Uterus (tissue), 4 donors: ENCODE data around the gene ABL2. TPM values are rescaled to one million over a fixed set of nuclear protein-coding genes. Genes with fewer than 3 reads are reported as not detected.
"Not testable (repeated sequence)": the region's sequence is repeated elsewhere in the genome, so short reads cannot be mapped to it uniquely, and the experiment has no call there.

Source experiments
- DNase-seq, 2 donors: peaks; one replicate each; pipeline ENCODE4 v3.0.0-alpha.2; 2019 to 2020
- H3K27ac ChIP-seq, 2 donors: fragments of 200-600 bp; sonication (generic); 1 replicate in 1 of 2; 2 replicates in 1 of 2; pipeline ENCODE4 v1.5.1; 2016 to 2018
- H3K27me3 ChIP-seq, 2 donors: fragments of 200-600 bp; sonication (generic); one replicate each; pipeline ENCODE4 v1.5.1; 2018 to 2019; ENCODE audit warnings: control low read depth in 1 of 2
- H3K36me3 ChIP-seq, 2 donors: fragments of 200-600 bp; sonication (generic); one replicate each; pipeline ENCODE4 v1.5.1; 2019; ENCODE audit warnings: control low read depth in 1 of 2
- H3K4me1 ChIP-seq, 2 donors: fragments of 200-600 bp; sonication (generic); one replicate each; pipeline ENCODE4 v1.5.1; 2018 to 2019; ENCODE audit warnings: control low read depth in 1 of 2
- H3K4me3 ChIP-seq, 2 donors: fragments of 200-600 bp; sonication (generic); 1 replicate in 1 of 2; 2 replicates in 1 of 2; pipeline ENCODE4 v1.5.1; 2018 to 2019; ENCODE audit warnings: mild to moderate bottlenecking in 1 of 2
- H3K9me3 ChIP-seq, 2 donors: fragments of 200-600 bp; sonication (generic); one replicate each; pipeline ENCODE4 v1.5.1; 2019; ENCODE audit warnings: control low read depth in 1 of 2
- CTCF ChIP-seq, 4 experiments: fragments of 200-600 bp in 2 of 4; fragments of 450-650 bp in 2 of 4; sonication (generic) in 2 of 4; IDR thresholded peaks; one replicate each; pipeline ENCODE4 v1.5.1; 2016 to 2019; ENCODE audit warnings: antibody characterized with exemption in 4 of 4, mild to moderate bottlenecking in 2 of 4, moderate library complexity in 1 of 4
- POLR2A ChIP-seq, 2 donors: fragments of 450-650 bp; IDR thresholded peaks; one replicate each; pipeline ENCODE4 v1.6.1; 2016; ENCODE audit warnings: antibody characterized with exemption in 2 of 2, mild to moderate bottlenecking in 1 of 2, moderate library complexity in 1 of 2
- intact Hi-C: fragments of 100-400 bp; cut with DNase I; formaldehyde crosslinking; loops from one replicate; pipeline ENCODE4 v1.15.1; 2023; ENCODE audit warnings: low total_unique reads
- total RNA-seq, 4 donors: library from RNA; depleted of rRNA in 3 of 4; stranded (reverse); fragments of >200 nt in 3 of 4; gene quantifications; one replicate each; pipeline versions ENCODE4 v1.1.0 to v1.2.4, GENCODE V29; 2014 to 2023
- donor health status: DM: yes; HTN: yes; CAD: no.

The ABL2 gene
- total RNA-seq, 4 donors from 2014 or later: 10.3 to 33.1 (median 15.1) TPM

- H3K36me3 ChIP-seq: no peaks in the 10 kb centered on the region
- H3K4me1 ChIP-seq: no peaks in the 10 kb centered on the region
- TF ChIP-seq POLR2A (IDR thresholded peaks at IDR 0.05): no peak
- TF ChIP-seq CTCF (IDR thresholded peaks at IDR 0.05): no peak
- no peaks in the 10 kb centered on the region for H3K27me3 ChIP-seq
- intact Hi-C loops: no loop called here
- DNase-seq: no peak
- H3K27ac ChIP-seq: peak overlapping the region in 1 of 2 donors; percentile 89
- H3K4me3 ChIP-seq: no peak overlapping the region
- no peaks in the 10 kb centered on the region for H3K9me3 ChIP-seq
Observed at GRCh38 chr1:179230721-179231120, 1.2 kb upstream of the ABL2 start.

- Histone ChIP-seq H3K9me3 (no peaks in the 10 kb centered on the region), H3K27ac (peak overlapping the region; percentile 89), H3K4me3 (peak overlapping the region; percentile 72 to 99), H3K27me3 (no peaks in the 10 kb centered on the region), H3K4me1 (no peaks in the 10 kb centered on the region), H3K36me3 (no peaks in the 10 kb centered on the region)
- intact Hi-C loops: no loop called here
- DNase-seq: no peak
- TF ChIP-seq POLR2A (IDR thresholded peaks at IDR 0.05) (no peak), CTCF (IDR thresholded peaks at IDR 0.05) (no peak)
Observed at GRCh38 chr1:179230251-179230650, 774 bp upstream of the ABL2 start.

- TF ChIP-seq POLR2A (IDR thresholded peaks at IDR 0.05): no peak
- Histone ChIP-seq H3K36me3 (no peaks in the 10 kb centered on the region), H3K4me3 (peak overlapping the region; percentile 72 to 99), H3K9me3 (no peaks in the 10 kb centered on the region), H3K27me3 (no peaks in the 10 kb centered on the region), H3K27ac (peak overlapping the region; percentile 89), H3K4me1 (no peaks in the 10 kb centered on the region)
- peak; percentile 23 to 28 for DNase-seq
- intact Hi-C loops: no loop called here
Observed at GRCh38 chr1:179228783-179229213, 679 bp downstream of the ABL2 start.

GRCh38 chr1:179226738-179227137, 2.7 kb downstream of the ABL2 start:
- Histone ChIP-seq H3K4me1 (no peaks in the 10 kb centered on the region), H3K27me3 (no peaks in the 10 kb centered on the region), H3K9me3 (no peaks in the 10 kb centered on the region), H3K4me3 (no peak overlapping the region), H3K27ac (no peak overlapping the region), H3K36me3 (no peaks in the 10 kb centered on the region)
- TF ChIP-seq POLR2A (IDR thresholded peaks at IDR 0.05): no peak
- TF ChIP-seq CTCF (IDR thresholded peaks at IDR 0.05): no peak
- no peak for DNase-seq
- intact Hi-C loops: no loop called here

GRCh38 chr1:179224466-179224865, 5.0 kb downstream of the ABL2 start:
- H3K4me3 ChIP-seq, H3K27ac ChIP-seq, H3K27me3 ChIP-seq, H3K4me1 ChIP-seq, DNase-seq, intact Hi-C loops, H3K36me3 ChIP-seq, H3K9me3 ChIP-seq: not testable (repeated sequence)

GRCh38 chr1:179221121-179221520, 8.4 kb downstream of the ABL2 start:
- H3K27me3 ChIP-seq, intact Hi-C loops, H3K4me3 ChIP-seq, H3K4me1 ChIP-seq, DNase-seq, H3K27ac ChIP-seq, H3K36me3 ChIP-seq, H3K9me3 ChIP-seq: not testable (repeated sequence)

- TF ChIP-seq POLR2A (IDR thresholded peaks at IDR 0.05): no peak
- no peak for TF ChIP-seq CTCF (IDR thresholded peaks at IDR 0.05)
- no peak for DNase-seq
- H3K4me1 ChIP-seq: no peaks in the 10 kb centered on the region
- H3K27me3 ChIP-seq: no peaks in the 10 kb centered on the region
- peak overlapping the region in 1 of 2 donors; percentile 29 for H3K27ac ChIP-seq
- intact Hi-C loops: no loop called here
- no peaks in the 10 kb centered on the region for H3K9me3 ChIP-seq
- no peaks in the 10 kb centered on the region for H3K36me3 ChIP-seq
- no peak overlapping the region for H3K4me3 ChIP-seq
Observed at GRCh38 chr1:179217943-179218507, 11.5 kb downstream of the ABL2 start.

GRCh38 chr1:179213317-179213716, 16.2 kb downstream of the ABL2 start:
- H3K27ac ChIP-seq, H3K27me3 ChIP-seq, H3K4me3 ChIP-seq, H3K36me3 ChIP-seq, H3K9me3 ChIP-seq, H3K4me1 ChIP-seq, DNase-seq, intact Hi-C loops: not testable (repeated sequence)
